GM19328 (cell line): ENCODE data around the gene RABGAP1.

Experiments used
- ATAC-seq: cut with Tn5 transposase; IDR thresholded peaks from one replicate; pipeline ENCODE4 v1.9.1; 2021; ENCODE audit warnings: mild to moderate bottlenecking, moderate library complexity; ENCODE audit not compliant: unreplicated experiment

Gene RABGAP1

DNA sequence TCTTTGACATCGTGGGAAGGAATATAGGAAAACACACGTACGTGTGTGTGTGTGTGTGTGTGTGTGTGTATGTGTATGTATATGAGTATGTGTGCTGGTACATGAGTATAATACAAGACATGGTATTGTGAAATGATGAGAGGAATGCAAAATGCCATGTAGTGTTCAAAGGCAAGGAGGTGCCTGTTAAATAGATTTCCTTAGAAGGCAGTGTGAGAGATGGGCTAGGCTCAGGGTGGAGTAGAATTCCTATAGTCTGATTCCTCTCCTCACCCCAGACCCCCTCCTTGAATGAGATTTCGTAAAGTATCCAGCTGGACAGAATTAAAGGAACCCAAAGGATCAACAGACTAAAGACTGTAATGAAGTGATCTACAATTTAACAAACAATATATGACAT is 103.8 kb downstream of the RABGAP1 start:
- ATAC-seq: no peak

DNA sequence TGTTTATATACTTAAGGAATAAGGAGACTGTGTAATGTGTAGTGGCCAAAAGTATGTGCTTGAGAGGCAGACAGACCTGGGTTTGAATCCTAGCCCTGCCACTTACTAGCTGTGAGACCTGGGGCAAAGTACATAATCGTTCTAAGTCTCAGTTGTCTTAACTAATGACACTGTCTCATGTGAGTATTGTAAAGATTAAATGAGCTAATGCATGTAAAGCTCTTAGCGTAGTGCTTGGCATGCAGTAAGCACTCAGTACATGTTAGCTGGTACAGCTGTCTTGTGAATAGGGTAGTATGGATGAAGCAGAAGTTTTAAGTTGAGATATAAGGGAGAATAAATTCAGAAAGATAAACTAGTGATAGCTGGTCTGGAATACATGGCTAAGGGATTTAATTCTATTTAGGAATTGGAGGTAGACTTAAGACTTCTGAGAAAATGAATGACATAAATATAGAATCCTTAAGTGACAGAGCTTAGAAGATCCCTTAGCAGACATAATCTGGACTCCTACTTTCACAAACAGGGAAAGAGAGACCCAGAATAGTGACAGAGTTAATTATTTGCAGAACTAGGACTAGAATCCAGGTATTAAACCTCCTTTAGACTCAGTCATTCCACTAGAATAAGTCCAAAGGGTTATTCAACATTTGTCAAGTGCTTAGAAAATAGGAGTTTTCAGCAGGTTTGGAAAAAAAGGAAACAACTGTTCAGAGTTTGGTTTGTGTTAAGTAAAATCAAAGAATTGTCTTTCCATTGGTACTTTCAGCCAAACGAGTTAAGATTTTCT is 105.8 kb downstream of the RABGAP1 start:
- no peak for ATAC-seq

DNA sequence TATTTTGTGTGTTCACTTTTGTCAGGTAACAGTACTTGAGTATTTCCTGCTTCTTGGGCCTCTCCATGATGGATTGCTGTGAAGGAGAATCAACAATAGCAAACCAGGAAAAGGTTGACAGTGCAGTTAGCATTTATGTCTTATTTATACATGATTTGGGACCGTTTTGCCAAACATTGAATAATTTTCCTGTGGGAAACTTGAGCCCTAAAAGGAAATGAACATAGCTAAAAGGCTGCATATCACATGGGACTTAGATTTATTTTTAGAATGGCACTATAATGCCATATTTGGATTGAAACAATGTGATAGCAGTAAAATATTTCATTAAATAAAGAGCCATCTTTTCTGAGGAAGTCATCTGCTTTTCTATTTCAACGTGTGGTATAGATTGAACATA is 107.9 kb downstream of the RABGAP1 start:
- no peak for ATAC-seq

DNA sequence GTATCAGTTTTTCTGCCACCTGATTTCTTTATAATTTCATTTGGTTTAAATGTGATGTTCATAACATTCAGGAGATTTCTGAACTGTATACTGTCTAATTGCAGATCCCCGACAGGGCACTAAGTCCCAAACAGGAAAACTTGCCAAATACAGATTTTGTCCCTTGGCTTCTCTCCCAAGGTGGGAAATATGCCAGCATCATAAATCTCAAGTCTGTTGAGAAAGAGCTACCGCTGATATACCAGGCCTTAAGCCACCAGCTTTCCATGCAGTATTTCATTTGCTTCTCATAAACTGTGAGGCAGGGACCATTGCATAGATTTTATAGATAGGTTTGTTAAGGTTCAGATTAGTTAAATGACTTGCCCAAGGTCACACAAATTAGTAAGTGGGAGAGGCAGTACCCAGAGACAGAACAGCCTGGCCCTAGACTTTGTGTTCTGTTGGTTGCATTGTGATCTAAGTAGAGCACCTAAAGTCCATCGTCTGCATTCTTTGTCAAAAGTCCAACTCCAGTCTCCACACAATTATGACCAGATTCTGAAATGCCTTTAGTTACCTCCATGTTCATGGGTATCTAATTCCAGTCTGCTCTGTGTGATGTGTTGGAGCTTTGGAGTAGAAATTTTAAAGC is 108.9 kb downstream of the RABGAP1 start:
- no peak for ATAC-seq

DNA sequence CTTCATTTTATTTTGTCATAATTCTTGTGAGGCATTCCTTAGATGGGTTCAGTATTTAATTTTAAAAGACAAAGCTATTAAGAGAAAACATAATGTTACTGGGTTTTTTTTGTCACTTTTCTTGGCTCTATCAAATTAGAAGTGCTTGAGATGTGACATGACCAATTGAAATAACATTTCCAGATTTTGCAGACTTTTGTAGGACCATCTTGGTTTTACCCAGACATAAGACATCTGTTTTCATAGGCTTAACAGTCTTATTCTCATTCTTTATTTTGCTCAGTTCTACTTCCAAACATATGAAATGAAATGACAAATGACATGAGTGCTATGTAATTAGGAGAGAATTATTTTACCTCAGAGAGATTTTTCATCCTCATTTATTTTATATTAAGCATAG is 112.2 kb downstream of the RABGAP1 start:
- ATAC-seq: no peak

DNA sequence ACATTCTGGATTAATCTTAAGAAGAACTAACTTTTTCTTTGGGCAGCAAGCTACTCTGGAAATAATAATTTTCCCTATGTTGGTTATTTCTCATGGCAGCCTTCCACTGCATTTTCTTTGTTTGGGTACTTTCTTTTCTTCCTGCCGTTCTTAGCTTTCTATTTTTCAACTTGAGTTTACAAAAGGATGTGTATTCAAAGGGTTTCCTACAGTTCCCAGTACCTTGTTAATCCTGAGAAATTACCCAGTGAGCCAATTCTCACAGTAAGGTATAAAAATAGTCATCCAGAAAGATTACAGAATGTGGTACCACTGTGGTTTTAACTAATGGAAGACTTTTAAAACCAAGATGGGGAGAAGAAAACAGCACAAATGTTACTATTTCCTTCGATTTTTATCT is 112.9 kb downstream of the RABGAP1 start:
- ATAC-seq: no peak

DNA sequence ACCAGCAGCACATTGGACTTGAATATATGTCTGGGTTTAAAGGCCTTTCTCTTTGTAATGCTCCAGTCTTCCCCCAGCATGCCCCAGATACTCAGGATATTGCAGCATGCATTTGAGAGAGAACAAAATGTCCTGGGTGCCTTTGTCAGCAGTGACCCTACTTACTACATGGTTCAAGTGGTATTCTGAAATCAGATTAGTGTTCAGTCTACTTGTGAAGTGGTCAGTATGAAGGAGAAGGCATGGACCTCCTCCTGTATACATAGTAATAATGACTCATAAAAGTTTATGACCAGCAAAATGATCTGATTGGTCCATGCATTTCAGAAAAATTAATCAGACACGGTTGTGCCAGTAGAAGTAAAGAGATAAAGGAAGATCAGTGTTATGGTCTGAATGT is 118.0 kb downstream of the RABGAP1 start:
- ATAC-seq: no peak

DNA sequence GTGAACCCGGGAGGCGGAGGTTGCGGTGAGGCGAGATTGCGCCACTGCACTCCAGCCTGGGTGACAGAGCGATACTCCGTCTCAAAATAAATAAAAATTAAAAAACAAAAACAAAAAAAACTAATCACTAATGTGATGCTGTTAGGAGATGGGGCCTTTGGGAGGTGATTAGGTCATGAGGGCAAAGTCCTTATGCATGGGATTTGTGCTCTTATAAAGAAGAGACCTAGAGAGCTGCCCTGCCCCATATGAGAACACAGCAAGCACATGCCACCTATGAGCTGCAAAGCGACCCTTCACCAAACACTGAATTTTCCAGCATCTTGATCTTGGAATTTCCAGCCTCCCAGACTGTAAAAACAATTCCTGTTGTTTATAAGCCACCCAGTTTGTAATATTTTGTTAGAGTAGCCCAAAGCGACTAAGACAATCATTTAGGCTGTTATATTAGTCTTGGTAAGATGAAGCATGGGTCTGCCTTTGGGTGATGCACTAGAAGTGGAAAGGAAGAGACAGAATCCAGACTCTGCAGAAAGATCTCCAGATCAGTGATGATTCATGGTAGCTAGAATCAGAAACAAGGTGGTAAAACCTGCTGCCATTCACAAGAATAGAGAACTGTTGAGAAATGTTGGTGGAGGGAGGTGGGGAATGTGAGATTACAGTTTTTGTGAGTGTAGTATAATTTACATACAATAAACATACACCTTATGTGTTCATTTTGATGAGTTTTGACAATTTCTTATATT is 118.8 kb downstream of the RABGAP1 start:
- no peak for ATAC-seq

DNA sequence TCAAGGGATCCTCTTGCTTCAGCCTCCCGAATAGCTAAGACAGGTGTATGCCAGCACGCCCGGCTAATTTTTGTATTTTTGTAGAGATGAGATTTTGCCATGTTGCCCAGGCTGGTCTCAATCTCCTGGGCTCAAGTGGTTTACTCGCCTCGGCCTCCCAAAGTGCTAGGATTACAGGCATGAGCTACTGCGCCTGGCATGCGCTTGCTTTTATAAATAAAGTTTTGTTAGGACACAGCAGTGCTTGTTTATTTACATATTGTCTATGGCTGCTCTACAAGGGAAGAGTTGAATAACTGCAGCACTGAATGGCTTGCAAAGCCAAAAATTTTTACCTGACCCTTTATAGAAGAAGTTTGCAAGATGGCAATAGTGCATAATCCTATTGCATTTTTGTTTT is 120.4 kb downstream of the RABGAP1 start:
- no peak for ATAC-seq

DNA sequence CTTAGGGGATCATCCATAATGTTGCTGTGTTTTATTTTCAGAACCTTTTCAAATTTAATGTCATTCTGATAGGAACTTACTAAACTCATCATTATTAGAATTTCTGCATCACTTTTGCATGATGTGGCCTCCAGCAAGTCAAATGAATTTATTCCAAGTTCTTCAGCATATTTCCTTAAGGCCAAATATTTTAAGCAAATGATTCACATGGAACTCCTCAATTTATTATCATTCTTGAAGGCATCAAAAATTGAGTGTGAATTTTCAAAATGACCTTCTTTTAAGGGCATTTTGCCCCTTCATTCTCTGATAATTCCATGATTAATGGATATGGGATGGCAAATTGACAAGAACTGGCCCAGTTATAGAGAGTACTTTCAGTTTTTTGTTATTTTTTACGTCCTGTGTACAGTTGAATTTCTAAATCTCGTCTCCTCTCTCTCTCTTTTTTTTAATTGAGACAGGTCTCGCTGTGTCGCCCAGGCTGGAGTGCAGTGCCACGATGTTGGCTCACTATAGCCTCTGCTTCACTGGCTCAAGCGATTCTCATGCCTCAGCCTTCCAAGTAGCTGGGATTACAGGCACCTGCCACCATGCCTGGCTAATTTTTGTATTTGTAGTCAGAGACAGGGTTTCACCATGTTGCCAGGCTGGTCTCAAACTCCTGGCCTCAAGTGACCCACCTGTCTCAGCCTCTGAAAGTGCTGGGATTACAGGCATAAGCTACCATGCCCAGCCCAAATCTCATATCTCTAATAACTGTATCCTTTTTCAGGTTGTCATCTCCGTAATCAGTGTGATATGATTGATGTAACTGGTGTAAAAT is 121.7 kb downstream of the RABGAP1 start:
- no peak for ATAC-seq

DNA sequence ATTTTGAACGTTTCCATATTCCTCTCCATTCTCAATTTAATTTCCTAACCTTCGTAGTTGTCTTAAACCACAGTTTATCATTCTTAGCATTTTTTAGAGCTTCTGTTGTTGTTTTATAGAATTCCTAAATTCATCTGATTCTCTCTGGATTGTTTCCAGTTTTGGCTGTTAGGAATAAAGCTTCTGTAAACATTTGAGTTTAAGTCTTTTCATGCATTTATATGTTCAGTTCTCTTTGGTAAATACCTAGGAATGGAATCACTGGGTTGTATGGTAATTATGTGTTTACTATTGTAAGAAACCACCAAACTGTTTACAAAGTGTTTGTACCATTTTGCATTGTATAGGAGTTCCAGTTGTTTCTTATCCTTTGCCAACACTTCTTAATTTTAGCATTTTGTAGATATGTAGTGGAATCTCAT is 122.4 kb downstream of the RABGAP1 start:
- no peak for ATAC-seq

DNA sequence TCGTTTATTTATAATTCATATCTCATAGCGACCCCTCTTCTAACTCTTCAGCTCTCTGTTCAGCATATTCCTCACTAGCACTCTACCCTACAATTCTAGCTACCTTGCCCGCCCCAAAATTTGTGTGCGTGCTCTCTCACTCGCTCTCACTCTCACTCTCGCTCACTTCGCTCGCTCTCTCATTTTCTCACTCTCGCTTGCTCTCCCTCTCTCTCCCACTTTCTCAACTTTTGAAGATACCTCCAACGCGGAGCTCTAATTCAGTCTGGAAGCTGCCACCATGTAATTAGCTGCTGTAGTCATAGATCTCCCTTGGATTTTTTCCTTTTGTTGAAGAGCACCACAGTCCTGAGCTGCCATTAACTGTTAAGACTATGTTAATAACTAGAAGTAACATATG is 123.1 kb downstream of the RABGAP1 start:
- ATAC-seq: no peak

DNA sequence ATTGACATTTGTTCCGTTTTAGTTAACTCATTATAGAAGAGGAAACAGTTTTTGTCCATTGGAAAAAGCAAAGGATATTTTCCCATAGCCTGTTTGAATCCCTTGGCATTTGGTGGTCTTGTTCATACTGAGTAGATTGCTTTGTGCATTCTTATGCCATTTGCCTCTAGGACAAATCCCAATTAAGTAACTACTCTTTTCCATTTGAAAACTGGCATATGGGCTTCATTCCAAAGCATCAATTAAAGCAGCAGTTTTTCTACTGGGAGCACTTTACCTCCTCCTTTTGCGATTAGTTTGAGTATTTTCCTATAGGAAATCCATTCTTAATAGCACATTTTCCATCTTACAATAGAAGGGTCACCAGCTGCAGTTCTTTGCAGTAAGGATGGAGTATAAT is 123.9 kb downstream of the RABGAP1 start:
- ATAC-seq: no peak

DNA sequence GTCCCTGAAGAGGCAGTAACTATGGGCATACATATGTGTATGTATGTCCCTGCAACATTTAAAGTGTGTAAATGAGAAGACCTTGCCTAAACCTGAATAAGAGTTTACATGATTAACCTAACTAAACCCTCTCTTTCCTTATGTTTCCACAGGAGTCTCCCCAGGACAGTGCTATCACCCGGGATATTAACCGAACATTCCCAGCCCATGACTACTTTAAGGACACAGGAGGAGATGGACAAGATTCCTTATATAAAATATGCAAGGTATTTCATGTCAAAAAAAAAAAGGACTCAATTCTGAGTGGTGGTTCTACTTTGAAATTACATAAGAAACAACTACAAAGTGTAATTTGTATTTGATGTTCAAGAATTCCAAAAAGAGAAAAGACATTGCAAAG is 124.4 kb downstream of the RABGAP1 start:
- ATAC-seq: no peak

DNA sequence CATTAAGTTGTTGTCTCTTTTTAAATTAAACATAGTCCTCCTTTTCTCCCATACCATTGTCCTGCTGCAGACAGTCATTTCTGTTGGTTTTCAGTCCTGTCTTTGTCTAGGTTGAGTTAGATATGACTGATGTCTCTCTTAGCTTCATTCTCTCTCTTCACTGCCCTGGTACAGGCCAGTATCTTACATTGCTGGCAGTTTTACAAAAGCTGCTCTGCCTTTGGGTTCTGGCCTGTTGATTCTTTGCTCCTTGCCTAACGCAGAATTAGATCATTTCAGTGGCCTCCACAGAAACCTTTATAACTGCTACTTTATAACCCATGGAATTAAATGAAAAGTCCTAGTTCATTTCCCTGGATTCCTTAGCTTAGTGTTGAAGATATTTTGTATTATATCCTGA is 126.3 kb downstream of the RABGAP1 start:
- no peak for ATAC-seq

DNA sequence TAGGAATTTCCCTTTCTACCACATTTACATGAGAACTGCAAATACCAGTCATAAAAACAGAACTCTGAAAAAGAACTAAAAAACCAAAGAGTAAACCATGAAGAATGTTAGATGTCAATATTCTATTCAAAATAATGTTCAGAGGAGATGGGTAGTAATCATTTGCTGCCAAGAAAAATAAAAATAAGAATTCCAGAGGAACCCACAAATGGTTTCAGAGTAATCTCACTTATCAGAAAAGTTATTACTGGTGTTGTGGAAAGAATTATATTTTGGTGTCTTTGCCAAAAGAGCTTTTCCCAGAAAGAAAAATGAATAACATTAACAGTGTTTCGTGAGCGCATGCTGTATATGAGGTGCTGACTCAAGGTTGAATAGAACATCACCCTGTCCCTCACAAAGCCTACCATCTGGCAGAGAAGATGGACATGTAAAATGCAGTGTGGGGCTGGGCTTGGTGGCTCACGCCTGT is 128.2 kb downstream of the RABGAP1 start:
- ATAC-seq: no peak

DNA sequence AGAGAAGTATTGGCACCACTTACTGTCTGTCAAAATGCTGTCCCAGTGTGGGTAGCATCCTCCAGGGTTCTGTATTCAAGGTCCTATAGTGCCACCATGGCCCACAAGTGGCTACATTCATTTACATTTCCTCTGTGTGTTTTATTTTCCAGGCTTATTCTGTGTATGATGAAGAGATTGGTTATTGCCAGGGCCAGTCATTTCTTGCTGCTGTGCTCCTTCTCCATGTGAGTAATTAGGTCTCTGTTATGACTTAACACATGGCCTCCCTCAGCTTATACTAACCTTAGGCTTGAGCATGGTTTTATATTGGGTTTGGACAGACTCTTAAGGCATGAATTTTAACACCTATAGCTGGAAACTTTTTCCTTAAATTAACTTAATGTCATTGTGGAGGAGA is 129.4 kb downstream of the RABGAP1 start:
- no peak for ATAC-seq

DNA sequence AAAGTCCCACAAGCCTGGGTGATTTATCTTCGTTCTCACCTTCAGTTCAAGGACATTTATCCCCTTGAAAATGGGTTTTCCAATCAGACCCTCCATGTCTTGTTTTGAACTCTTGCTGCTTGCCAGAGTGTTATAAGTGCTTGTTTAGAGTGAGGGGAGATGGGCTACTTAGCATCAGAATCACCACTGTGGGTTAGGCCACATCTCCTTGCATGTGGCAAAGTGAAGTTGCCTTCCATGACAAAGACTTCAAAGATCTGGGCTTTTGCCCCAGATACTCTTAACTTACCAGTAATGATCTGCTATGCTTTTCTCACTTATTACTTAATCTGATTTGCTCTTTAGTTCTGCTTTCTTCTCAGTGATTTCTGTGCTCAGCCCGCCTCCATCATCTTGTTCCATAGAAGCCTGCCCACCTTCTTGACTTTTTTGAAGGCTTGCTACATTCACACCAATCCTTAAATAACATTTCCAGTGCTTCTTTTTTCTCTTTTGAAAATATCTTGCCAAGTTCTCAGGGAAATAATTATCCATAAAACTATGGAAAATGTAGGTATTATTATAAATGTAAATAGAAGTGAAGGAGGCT is 131.7 kb downstream of the RABGAP1 start:
- no peak for ATAC-seq

DNA sequence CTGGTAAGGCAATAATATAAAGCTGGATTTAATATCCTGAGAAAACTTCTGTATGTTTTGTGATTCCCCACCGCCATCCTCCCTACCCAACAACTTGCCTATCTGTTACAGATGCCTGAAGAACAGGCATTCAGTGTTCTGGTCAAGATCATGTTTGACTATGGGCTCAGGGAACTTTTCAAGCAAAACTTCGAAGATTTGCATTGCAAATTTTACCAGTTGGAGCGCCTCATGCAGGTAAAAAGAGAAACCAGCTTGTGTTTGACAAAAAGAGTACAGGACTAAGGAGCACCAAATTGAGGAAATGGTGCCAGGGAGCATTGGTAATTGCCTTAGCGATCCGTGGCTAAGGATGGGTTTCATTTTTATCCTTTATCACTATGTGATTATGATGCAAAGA is 132.6 kb downstream of the RABGAP1 start:
- no peak for ATAC-seq

DNA sequence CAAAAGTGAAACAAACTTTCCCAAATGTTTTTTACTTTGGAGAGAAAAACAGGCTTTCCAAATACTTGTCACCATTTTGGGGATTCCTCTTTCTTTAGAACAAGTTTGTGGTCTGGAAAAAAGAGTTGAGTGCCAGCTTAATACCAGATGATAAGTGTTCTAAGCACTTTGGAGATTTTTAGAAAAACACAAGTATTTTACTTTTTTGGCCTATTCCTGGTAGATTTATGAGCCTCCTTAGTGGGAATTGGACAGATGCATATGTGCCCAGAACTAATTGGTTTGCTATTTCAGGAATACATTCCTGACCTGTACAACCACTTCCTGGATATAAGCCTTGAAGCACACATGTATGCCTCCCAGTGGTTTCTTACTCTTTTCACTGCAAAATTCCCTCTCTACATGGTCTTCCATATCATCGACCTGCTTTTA is 133.2 kb downstream of the RABGAP1 start:
- ATAC-seq: no peak

DNA sequence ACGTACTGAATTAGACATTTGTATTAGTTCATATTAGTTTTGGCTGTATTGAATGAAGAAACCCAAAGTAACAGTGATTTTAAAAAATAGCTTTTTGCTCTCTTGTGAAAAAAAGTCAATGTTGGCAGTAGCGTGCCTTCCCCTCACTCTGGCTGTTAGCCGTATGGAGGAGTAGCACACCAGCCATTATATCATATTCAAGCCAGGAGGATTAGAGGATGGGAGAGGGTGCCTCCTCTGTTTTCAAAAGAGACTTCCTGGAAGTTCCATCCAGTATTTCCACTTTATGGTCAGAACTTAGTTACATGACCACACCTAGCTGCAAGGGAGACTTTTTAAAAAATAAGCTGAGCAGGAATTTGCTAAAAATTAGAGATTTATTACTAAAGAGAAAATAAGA is 133.8 kb downstream of the RABGAP1 start:
- no peak for ATAC-seq
